IPS-18a (cell line): ENCODE results near the gene DDX4.

Experiments used
- H3K27ac ChIP-seq: one replicate; pipeline ENCODE4 v1.5.1; 2013; ENCODE audit warnings: low read length
- H3K27me3 ChIP-seq: one replicate; pipeline ENCODE4 v1.6.1; 2013; ENCODE audit warnings: mild to moderate bottlenecking, low read length; ENCODE audit not compliant: control insufficient read depth, insufficient read depth
- H3K36me3 ChIP-seq: one replicate; pipeline ENCODE4 v1.6.1; 2013; ENCODE audit warnings: low read depth, low read length; ENCODE audit not compliant: control insufficient read depth
- H3K4me1 ChIP-seq: one replicate; pipeline ENCODE4 v1.6.1; 2013; ENCODE audit warnings: low read depth, low read length; ENCODE audit not compliant: control insufficient read depth
- H3K4me3 ChIP-seq: one replicate; pipeline ENCODE4 v1.5.1; 2013; ENCODE audit warnings: low read length
- H3K9ac ChIP-seq: one replicate; pipeline ENCODE4 v1.6.1; 2013; ENCODE audit warnings: mild to moderate bottlenecking, low read length, moderate library complexity
- H3K9me3 ChIP-seq: one replicate; pipeline ENCODE4 v1.6.1; 2013; ENCODE audit warnings: low read depth, low read length; ENCODE audit not compliant: control insufficient read depth

The DDX4 gene

GRCh38 chr5:55856516-55857246 is 118.8 kb downstream of the DDX4 start:
- no peaks in the 10 kb centered on the region for H3K36me3 ChIP-seq
- no peak overlapping the region for H3K4me3 ChIP-seq
- H3K4me1 ChIP-seq = no peaks in the 10 kb centered on the region
- no peaks in the 10 kb centered on the region for H3K9me3 ChIP-seq
- no peaks in the 10 kb centered on the region for H3K27me3 ChIP-seq
- H3K27ac ChIP-seq = no peak overlapping the region
- no peak overlapping the region for H3K9ac ChIP-seq

- Histone ChIP-seq H3K4me3 (no peak overlapping the region), H3K27ac (no peak overlapping the region), H3K9ac (no peak overlapping the region), H3K9me3 (no peaks in the 10 kb centered on the region), H3K4me1 (no peaks in the 10 kb centered on the region), H3K27me3 (no peaks in the 10 kb centered on the region), H3K36me3 (no peaks in the 10 kb centered on the region)
These were observed 119.4 kb downstream of the DDX4 start for GRCh38 chr5:55857247-55857640.

- no peak overlapping the region for H3K9ac ChIP-seq
- H3K9me3 ChIP-seq = no peaks in the 10 kb centered on the region
- H3K4me3 ChIP-seq = no peak overlapping the region
- no peaks in the 10 kb centered on the region for H3K4me1 ChIP-seq
- no peaks in the 10 kb centered on the region for H3K36me3 ChIP-seq
- H3K27ac ChIP-seq = no peak overlapping the region
- no peaks in the 10 kb centered on the region for H3K27me3 ChIP-seq
These were observed 120.2 kb downstream of the DDX4 start for GRCh38 chr5:55858104-55858503.

GRCh38 chr5:55860288-55860687 is 122.4 kb downstream of the DDX4 start:
- Histone ChIP-seq H3K9ac (no peak overlapping the region), H3K27ac (no peak overlapping the region), H3K9me3 (no peaks in the 10 kb centered on the region), H3K27me3 (no peaks in the 10 kb centered on the region), H3K4me3 (no peak overlapping the region), H3K36me3 (no peaks in the 10 kb centered on the region), H3K4me1 (no peaks in the 10 kb centered on the region)

- Histone ChIP-seq H3K4me1 (no peaks in the 10 kb centered on the region), H3K36me3 (no peaks in the 10 kb centered on the region), H3K4me3 (no peak overlapping the region), H3K27ac (no peak overlapping the region), H3K9ac (no peak overlapping the region), H3K27me3 (no peaks in the 10 kb centered on the region), H3K9me3 (no peaks in the 10 kb centered on the region)
These were observed 122.8 kb downstream of the DDX4 start for GRCh38 chr5:55860709-55861108.

- no peak overlapping the region for H3K9ac ChIP-seq
These were observed 127.0 kb downstream of the DDX4 start for GRCh38 chr5:55864606-55865541.

GRCh38 chr5:55865831-55866230 is 128.0 kb downstream of the DDX4 start:
- H3K4me3 ChIP-seq = no peak overlapping the region
- no peaks in the 10 kb centered on the region for H3K9me3 ChIP-seq
- no peak overlapping the region for H3K27ac ChIP-seq
- no peaks in the 10 kb centered on the region for H3K4me1 ChIP-seq
- no peaks in the 10 kb centered on the region for H3K27me3 ChIP-seq
- no peaks in the 10 kb centered on the region for H3K36me3 ChIP-seq
- H3K9ac ChIP-seq = no peak overlapping the region

More at GRCh38 chr5:55864606-55865541, 127.0 kb downstream of the DDX4 start:
- no peak overlapping the region for H3K4me3 ChIP-seq
- H3K9me3 ChIP-seq = no peaks in the 10 kb centered on the region
- H3K36me3 ChIP-seq = no peaks in the 10 kb centered on the region
- no peak overlapping the region for H3K27ac ChIP-seq
- no peaks in the 10 kb centered on the region for H3K4me1 ChIP-seq
- no peaks in the 10 kb centered on the region for H3K27me3 ChIP-seq

- H3K4me1 ChIP-seq = no peaks in the 10 kb centered on the region
- H3K9ac ChIP-seq = no peak overlapping the region
- H3K4me3 ChIP-seq = no peak overlapping the region
- no peaks in the 10 kb centered on the region for H3K9me3 ChIP-seq
- H3K36me3 ChIP-seq = no peaks in the 10 kb centered on the region
- H3K27me3 ChIP-seq = no peaks in the 10 kb centered on the region
- H3K27ac ChIP-seq = no peak overlapping the region
These were observed 128.6 kb downstream of the DDX4 start for GRCh38 chr5:55866485-55866884.
